HEK293 (cell line): Measurements from ENCODE around the gene PLA2G1B.

Experiments used
- BCL11B ChIP-seq: fragments of 450-650 bp; formaldehyde crosslinking; IDR thresholded peaks from 2 replicates; pipeline ENCODE4 v1.5.1; 2016; ENCODE audit warnings: low read depth, missing biosample characterization, missing genetic modification characterization
- KLF1 ChIP-seq: fragments of 450-650 bp; formaldehyde crosslinking; IDR thresholded peaks from 2 replicates; pipeline ENCODE4 v1.5.1; 2016; ENCODE audit warnings: missing biosample characterization, missing genetic modification characterization
- KLF9 ChIP-seq: fragments of 450-650 bp; formaldehyde crosslinking; IDR thresholded peaks from 2 replicates; pipeline ENCODE4 v1.5.1; 2016; ENCODE audit warnings: missing biosample characterization, missing genetic modification characterization, low read depth
- MEIS1 ChIP-seq: sonication (generic); formaldehyde crosslinking; IDR thresholded peaks from 2 replicates; pipeline ENCODE4 v1.8.1; 2022; ENCODE audit warnings: missing genetic modification reagents, mild to moderate bottlenecking, borderline replicate concordance
- OSR2 ChIP-seq: fragments of 450-650 bp; formaldehyde crosslinking; IDR thresholded peaks from 2 replicates; pipeline ENCODE4 v1.5.1; 2016; ENCODE audit warnings: missing biosample characterization, missing genetic modification characterization
- OVOL3 ChIP-seq: fragments of 450-650 bp; formaldehyde crosslinking; IDR thresholded peaks from 2 replicates; pipeline ENCODE4 v1.5.1; 2016; ENCODE audit warnings: missing biosample characterization, missing genetic modification characterization
- TRIM28 ChIP-seq: IDR thresholded peaks from 2 replicates; pipeline ENCODE4 v1.6.1; 2011; ENCODE audit warnings: low read length, control low read depth, borderline replicate concordance
- ZBTB20 ChIP-seq: fragments of 450-650 bp; formaldehyde crosslinking; IDR thresholded peaks from 2 replicates; pipeline ENCODE4 v1.5.1; 2016; ENCODE audit warnings: missing biosample characterization, missing genetic modification characterization
- ZBTB48 ChIP-seq: fragments of 450-650 bp; formaldehyde crosslinking; IDR thresholded peaks from 2 replicates; pipeline ENCODE4 v1.5.1; 2016; ENCODE audit warnings: missing biosample characterization, missing genetic modification characterization
- ZFP41 ChIP-seq: fragments of 450-650 bp; formaldehyde crosslinking; IDR thresholded peaks from 2 replicates; pipeline ENCODE4 v1.5.1; 2016; ENCODE audit warnings: missing biosample characterization, missing genetic modification characterization, borderline replicate concordance
- ZNF133 ChIP-seq: fragments of 450-650 bp; formaldehyde crosslinking; IDR thresholded peaks from 2 replicates; pipeline ENCODE4 v1.5.1; 2016; ENCODE audit warnings: missing biosample characterization, missing genetic modification characterization
- ZNF214 ChIP-seq: fragments of 450-650 bp; formaldehyde crosslinking; IDR thresholded peaks from 2 replicates; pipeline ENCODE4 v1.5.1; 2017; ENCODE audit warnings: missing biosample characterization, mild to moderate bottlenecking, missing genetic modification characterization, borderline replicate concordance
- ZNF404 ChIP-seq: fragments of 450-650 bp; formaldehyde crosslinking; IDR thresholded peaks from 2 replicates; pipeline ENCODE4 v1.5.1; 2017; ENCODE audit warnings: missing biosample characterization, missing genetic modification characterization
- ZNF501 ChIP-seq: fragments of 450-650 bp; formaldehyde crosslinking; IDR thresholded peaks from 2 replicates; pipeline ENCODE4 v1.5.1; 2016; ENCODE audit warnings: missing biosample characterization, missing genetic modification characterization
- ZNF521 ChIP-seq: fragments of 450-650 bp; formaldehyde crosslinking; IDR thresholded peaks from 2 replicates; pipeline ENCODE4 v1.5.1; 2017; ENCODE audit warnings: missing biosample characterization, mild to moderate bottlenecking, missing genetic modification characterization
- ZNF530 ChIP-seq: fragments of 450-650 bp; formaldehyde crosslinking; IDR thresholded peaks from 2 replicates; pipeline ENCODE4 v1.5.1; 2016; ENCODE audit warnings: low read depth, missing biosample characterization, missing genetic modification characterization
- ZNF560 ChIP-seq: fragments of 450-650 bp; formaldehyde crosslinking; IDR thresholded peaks from 2 replicates; pipeline ENCODE4 v1.5.1; 2017; ENCODE audit warnings: missing biosample characterization, missing genetic modification characterization, borderline replicate concordance
- ZXDB ChIP-seq: fragments of 450-650 bp; formaldehyde crosslinking; IDR thresholded peaks from 2 replicates; pipeline ENCODE4 v1.5.1; 2016; ENCODE audit warnings: missing biosample characterization, missing genetic modification characterization
- TF ChIP-seq, protein P1 (sequence below): fragments of 450-650 bp; formaldehyde crosslinking; IDR thresholded peaks from 2 replicates; pipeline ENCODE4 v1.5.1; 2016; ENCODE audit warnings: missing biosample characterization, missing genetic modification characterization
- TF ChIP-seq, protein P2 (sequence below): fragments of 450-650 bp; formaldehyde crosslinking; IDR thresholded peaks from 2 replicates; pipeline ENCODE4 v1.5.1; 2017; ENCODE audit warnings: missing biosample characterization, mild to moderate bottlenecking, missing genetic modification characterization, moderate library complexity
- TF ChIP-seq, protein P3 (sequence below): fragments of 450-650 bp; formaldehyde crosslinking; IDR thresholded peaks from 2 replicates; pipeline ENCODE4 v1.5.1; 2016; ENCODE audit warnings: missing biosample characterization, missing genetic modification characterization
- TF ChIP-seq, protein P4 (sequence below): fragments of 450-650 bp; formaldehyde crosslinking; IDR thresholded peaks from 2 replicates; pipeline ENCODE4 v1.5.1; 2016; ENCODE audit warnings: missing biosample characterization, missing genetic modification characterization
- TF ChIP-seq, protein P5 (sequence below): fragments of 450-650 bp; formaldehyde crosslinking; IDR thresholded peaks from 2 replicates; pipeline ENCODE4 v1.5.1; 2016; ENCODE audit warnings: missing biosample characterization, missing genetic modification characterization
- TF ChIP-seq, protein P6 (sequence below): fragments of 450-650 bp; formaldehyde crosslinking; IDR thresholded peaks from 2 replicates; pipeline ENCODE4 v1.5.1; 2016; ENCODE audit warnings: missing biosample characterization, missing genetic modification characterization
- TF ChIP-seq, protein P7 (sequence below): fragments of 450-650 bp; formaldehyde crosslinking; IDR thresholded peaks from 2 replicates; pipeline ENCODE4 v1.5.1; 2017; ENCODE audit warnings: missing biosample characterization, missing genetic modification characterization
- TF ChIP-seq, protein P8 (sequence below): fragments of 450-650 bp; formaldehyde crosslinking; IDR thresholded peaks from 2 replicates; pipeline ENCODE4 v1.5.1; 2016; ENCODE audit warnings: missing biosample characterization, missing genetic modification characterization

PLA2G1B gene

DNA sequence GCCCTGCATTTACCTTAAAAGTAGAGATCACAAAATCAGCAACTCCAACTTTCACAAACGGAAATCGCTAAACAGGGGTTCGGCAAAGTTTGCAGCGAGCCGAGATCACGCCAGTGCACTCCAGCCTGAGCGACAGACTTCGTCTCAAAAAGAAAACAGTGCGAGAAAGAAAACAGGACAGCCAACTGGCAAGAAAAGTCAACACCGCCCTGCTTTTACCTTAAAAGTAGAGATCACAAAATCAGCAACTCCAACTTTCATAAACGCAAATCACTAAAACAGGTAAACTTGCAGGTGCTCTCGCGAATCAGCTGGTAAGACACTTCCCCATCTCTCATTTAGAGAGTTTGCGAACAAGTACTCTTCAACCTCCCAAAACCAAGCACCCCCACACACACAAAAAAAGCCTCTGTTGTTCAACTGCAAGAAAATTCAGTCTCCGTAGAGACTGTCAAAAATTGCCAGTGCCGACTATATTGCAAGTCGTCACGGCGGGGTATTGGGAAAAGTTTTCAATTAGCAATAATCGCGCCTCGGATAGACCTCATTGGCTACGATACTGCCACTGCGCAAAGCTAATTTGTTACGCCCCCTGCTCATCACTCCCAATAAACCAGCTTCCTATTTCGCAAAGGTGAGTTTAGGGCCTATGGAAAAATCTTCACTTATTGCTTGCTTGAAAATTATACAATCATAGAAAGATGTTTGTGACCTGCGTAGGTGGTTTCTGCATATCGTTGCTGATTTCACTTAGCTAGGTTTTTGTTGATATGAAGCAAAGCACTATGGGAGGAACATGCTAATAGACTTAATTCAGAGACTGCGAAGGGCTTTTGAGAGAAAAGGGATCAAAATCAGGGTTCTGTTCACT, 34.7 kb downstream of the PLA2G1B start, which contains the start of gene RNU4-1 (continued):
- TF ChIP-seq, protein P1, sequence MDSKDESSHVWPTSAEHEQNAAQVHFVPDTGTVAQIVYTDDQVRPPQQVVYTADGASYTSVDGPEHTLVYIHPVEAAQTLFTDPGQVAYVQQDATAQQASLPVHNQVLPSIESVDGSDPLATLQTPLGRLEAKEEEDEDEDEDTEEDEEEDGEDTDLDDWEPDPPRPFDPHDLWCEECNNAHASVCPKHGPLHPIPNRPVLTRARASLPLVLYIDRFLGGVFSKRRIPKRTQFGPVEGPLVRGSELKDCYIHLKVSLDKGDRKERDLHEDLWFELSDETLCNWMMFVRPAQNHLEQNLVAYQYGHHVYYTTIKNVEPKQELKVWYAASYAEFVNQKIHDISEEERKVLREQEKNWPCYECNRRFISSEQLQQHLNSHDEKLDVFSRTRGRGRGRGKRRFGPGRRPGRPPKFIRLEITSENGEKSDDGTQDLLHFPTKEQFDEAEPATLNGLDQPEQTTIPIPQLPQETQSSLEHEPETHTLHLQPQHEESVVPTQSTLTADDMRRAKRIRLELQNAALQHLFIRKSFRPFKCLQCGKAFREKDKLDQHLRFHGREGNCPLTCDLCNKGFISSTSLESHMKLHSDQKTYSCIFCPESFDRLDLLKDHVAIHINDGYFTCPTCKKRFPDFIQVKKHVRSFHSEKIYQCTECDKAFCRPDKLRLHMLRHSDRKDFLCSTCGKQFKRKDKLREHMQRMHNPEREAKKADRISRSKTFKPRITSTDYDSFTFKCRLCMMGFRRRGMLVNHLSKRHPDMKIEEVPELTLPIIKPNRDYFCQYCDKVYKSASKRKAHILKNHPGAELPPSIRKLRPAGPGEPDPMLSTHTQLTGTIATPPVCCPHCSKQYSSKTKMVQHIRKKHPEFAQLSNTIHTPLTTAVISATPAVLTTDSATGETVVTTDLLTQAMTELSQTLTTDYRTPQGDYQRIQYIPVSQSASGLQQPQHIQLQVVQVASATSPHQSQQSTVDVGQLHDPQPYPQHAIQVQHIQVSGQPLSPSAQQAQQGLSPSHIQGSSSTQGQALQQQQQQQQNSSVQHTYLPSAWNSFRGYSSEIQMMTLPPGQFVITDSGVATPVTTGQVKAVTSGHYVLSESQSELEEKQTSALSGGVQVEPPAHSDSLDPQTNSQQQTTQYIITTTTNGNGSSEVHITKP (tag by site-specific recombination), result no peak
- TF ChIP-seq ZNF404 (tag by site-specific recombination) (no peak), ZNF214 (tag by site-specific recombination) (no peak), ZBTB20 (tag by site-specific recombination) (peak; percentile 34; the same call in 1 of the 2 replicates), ZNF501 (no peak; the same call in 1 of the 2 replicates), ZNF521 (tag by site-specific recombination) (no peak), ZXDB (tag by site-specific recombination) (peak; percentile 60), MEIS1 (CRISPR knock-in tag) (no peak), ZFP41 (tag by site-specific recombination) (no peak), TRIM28 (peak; percentile 84; the same call in 1 of the 2 replicates), KLF9 (peak; percentile 71; the same call in 1 of the 2 replicates), OSR2 (tag by site-specific recombination) (no peak), ZNF560 (tag by site-specific recombination) (no peak), ZNF133 (tag by site-specific recombination) (no peak), ZBTB48 (tag by site-specific recombination) (peak; percentile 56; the same call in 1 of the 2 replicates), ZNF530 (tag by site-specific recombination) (no peak), OVOL3 (tag by site-specific recombination) (no peak), BCL11B (tag by site-specific recombination) (no peak), KLF1 (tag by site-specific recombination) (no peak)
- TF ChIP-seq, protein P2, sequence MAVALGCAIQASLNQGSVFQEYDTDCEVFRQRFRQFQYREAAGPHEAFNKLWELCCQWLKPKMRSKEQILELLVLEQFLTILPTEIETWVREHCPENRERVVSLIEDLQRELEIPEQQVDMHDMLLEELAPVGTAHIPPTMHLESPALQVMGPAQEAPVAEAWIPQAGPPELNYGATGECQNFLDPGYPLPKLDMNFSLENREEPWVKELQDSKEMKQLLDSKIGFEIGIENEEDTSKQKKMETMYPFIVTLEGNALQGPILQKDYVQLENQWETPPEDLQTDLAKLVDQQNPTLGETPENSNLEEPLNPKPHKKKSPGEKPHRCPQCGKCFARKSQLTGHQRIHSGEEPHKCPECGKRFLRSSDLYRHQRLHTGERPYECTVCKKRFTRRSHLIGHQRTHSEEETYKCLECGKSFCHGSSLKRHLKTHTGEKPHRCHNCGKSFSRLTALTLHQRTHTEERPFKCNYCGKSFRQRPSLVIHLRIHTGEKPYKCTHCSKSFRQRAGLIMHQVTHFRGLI (tag by site-specific recombination), result no peak
- TF ChIP-seq, protein P3, sequence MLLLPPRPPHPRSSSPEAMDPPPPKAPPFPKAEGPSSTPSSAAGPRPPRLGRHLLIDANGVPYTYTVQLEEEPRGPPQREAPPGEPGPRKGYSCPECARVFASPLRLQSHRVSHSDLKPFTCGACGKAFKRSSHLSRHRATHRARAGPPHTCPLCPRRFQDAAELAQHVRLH (tag by site-specific recombination), result no peak
- TF ChIP-seq, protein P4, sequence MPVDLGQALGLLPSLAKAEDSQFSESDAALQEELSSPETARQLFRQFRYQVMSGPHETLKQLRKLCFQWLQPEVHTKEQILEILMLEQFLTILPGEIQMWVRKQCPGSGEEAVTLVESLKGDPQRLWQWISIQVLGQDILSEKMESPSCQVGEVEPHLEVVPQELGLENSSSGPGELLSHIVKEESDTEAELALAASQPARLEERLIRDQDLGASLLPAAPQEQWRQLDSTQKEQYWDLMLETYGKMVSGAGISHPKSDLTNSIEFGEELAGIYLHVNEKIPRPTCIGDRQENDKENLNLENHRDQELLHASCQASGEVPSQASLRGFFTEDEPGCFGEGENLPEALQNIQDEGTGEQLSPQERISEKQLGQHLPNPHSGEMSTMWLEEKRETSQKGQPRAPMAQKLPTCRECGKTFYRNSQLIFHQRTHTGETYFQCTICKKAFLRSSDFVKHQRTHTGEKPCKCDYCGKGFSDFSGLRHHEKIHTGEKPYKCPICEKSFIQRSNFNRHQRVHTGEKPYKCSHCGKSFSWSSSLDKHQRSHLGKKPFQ (tag by site-specific recombination), result 0 out of 2 replicates have a peak, but pooled peaks have one; percentile 43
- TF ChIP-seq, protein P5, sequence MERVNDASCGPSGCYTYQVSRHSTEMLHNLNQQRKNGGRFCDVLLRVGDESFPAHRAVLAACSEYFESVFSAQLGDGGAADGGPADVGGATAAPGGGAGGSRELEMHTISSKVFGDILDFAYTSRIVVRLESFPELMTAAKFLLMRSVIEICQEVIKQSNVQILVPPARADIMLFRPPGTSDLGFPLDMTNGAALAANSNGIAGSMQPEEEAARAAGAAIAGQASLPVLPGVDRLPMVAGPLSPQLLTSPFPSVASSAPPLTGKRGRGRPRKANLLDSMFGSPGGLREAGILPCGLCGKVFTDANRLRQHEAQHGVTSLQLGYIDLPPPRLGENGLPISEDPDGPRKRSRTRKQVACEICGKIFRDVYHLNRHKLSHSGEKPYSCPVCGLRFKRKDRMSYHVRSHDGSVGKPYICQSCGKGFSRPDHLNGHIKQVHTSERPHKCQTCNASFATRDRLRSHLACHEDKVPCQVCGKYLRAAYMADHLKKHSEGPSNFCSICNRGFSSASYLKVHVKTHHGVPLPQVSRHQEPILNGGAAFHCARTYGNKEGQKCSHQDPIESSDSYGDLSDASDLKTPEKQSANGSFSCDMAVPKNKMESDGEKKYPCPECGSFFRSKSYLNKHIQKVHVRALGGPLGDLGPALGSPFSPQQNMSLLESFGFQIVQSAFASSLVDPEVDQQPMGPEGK (tag by site-specific recombination), result peak; percentile 13; the same call in 1 of the 2 replicates
- TF ChIP-seq, protein P6, sequence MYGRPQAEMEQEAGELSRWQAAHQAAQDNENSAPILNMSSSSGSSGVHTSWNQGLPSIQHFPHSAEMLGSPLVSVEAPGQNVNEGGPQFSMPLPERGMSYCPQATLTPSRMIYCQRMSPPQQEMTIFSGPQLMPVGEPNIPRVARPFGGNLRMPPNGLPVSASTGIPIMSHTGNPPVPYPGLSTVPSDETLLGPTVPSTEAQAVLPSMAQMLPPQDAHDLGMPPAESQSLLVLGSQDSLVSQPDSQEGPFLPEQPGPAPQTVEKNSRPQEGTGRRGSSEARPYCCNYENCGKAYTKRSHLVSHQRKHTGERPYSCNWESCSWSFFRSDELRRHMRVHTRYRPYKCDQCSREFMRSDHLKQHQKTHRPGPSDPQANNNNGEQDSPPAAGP (tag by site-specific recombination), result no peak
- TF ChIP-seq, protein P7, sequence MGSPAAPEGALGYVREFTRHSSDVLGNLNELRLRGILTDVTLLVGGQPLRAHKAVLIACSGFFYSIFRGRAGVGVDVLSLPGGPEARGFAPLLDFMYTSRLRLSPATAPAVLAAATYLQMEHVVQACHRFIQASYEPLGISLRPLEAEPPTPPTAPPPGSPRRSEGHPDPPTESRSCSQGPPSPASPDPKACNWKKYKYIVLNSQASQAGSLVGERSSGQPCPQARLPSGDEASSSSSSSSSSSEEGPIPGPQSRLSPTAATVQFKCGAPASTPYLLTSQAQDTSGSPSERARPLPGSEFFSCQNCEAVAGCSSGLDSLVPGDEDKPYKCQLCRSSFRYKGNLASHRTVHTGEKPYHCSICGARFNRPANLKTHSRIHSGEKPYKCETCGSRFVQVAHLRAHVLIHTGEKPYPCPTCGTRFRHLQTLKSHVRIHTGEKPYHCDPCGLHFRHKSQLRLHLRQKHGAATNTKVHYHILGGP (tag by site-specific recombination), result 0 out of 2 replicates have a peak, but pooled peaks have one; percentile 4
- TF ChIP-seq, protein P8, sequence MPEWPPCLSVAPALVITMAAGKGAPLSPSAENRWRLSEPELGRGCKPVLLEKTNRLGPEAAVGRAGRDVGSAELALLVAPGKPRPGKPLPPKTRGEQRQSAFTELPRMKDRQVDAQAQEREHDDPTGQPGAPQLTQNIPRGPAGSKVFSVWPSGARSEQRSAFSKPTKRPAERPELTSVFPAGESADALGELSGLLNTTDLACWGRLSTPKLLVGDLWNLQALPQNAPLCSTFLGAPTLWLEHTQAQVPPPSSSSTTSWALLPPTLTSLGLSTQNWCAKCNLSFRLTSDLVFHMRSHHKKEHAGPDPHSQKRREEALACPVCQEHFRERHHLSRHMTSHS, result no peak
